OCI-LY1 (cell line): Measurements from ENCODE around the gene COL19A1.

Experiments used
- H2AFZ ChIP-seq: fragments of 200-600 bp; sonication (generic), shearing (Covaris generic); 2 replicates; pipeline ENCODE4 v1.6.0; 2014; ENCODE audit warnings: antibody characterized with exemption, mild to moderate bottlenecking, low read length
- H3F3A ChIP-seq: fragments of 200-600 bp; sonication (generic), shearing (Covaris generic); 2 replicates; pipeline ENCODE4 v1.6.0; 2014; ENCODE audit warnings: mild to moderate bottlenecking, antibody characterized with exemption, low read length, moderate library complexity; ENCODE audit not compliant: insufficient read depth
- H3K27ac ChIP-seq: fragments of 200-600 bp; sonication (generic); 2 replicates; pipeline ENCODE4 v1.5.1; 2014; ENCODE audit warnings: low read length, mixed run types, mild to moderate bottlenecking, low read depth; ENCODE audit not compliant: poor library complexity, severe bottlenecking
- H3K27me3 ChIP-seq: fragments of 200-600 bp; sonication (generic); 2 replicates; pipeline ENCODE4 v1.6.0; 2014; ENCODE audit warnings: antibody characterized with exemption, mild to moderate bottlenecking, low read length, moderate library complexity; ENCODE audit not compliant: insufficient read depth
- H3K36me3 ChIP-seq: fragments of 200-600 bp; sonication (generic); 2 replicates; pipeline ENCODE4 v1.6.1; 2014; ENCODE audit warnings: mild to moderate bottlenecking, antibody characterized with exemption, low read length, moderate library complexity, mixed read lengths; ENCODE audit not compliant: insufficient read depth
- H3K4me1 ChIP-seq: fragments of 200-600 bp; sonication (generic); 2 replicates; pipeline ENCODE4 v1.5.1; 2014; ENCODE audit warnings: mild to moderate bottlenecking, low read length, moderate library complexity; ENCODE audit not compliant: insufficient read depth, severe bottlenecking
- H3K4me2 ChIP-seq: fragments of 200-600 bp; sonication (generic), shearing (Covaris generic); 2 replicates; pipeline ENCODE4 v1.6.1; 2014; ENCODE audit warnings: low read length
- H3K4me3 ChIP-seq: fragments of 200-600 bp; sonication (generic); 2 replicates; pipeline ENCODE4 v1.5.1; 2014; ENCODE audit warnings: low read length, low read depth, mild to moderate bottlenecking, mixed read lengths; ENCODE audit not compliant: poor library complexity, severe bottlenecking
- H3K79me2 ChIP-seq: fragments of 200-600 bp; shearing (Covaris generic); 2 replicates; pipeline ENCODE4 v1.6.1; 2016; ENCODE audit warnings: mixed run types, low read length, mixed read lengths; ENCODE audit not compliant: insufficient read depth
- H3K9ac ChIP-seq: fragments of 200-600 bp; sonication (generic), shearing (Covaris generic); 2 replicates; pipeline ENCODE4 v1.6.1; 2014; ENCODE audit warnings: mild to moderate bottlenecking, low read length, mixed read lengths
- H3K9me2 ChIP-seq: fragments of 200-600 bp; sonication (generic), shearing (Covaris generic); 2 replicates; pipeline ENCODE4 v1.6.1; 2014; ENCODE audit warnings: low read depth, mild to moderate bottlenecking, low read length, mixed read lengths
- H3K9me3 ChIP-seq: fragments of 200-600 bp; shearing (Covaris generic); 2 replicates; pipeline ENCODE4 v1.6.1; 2014; ENCODE audit warnings: low read length, mixed read lengths
- H4K20me1 ChIP-seq: fragments of 200-600 bp; sonication (generic), shearing (Covaris generic); 2 replicates; pipeline ENCODE4 v1.6.0; 2016; ENCODE audit warnings: mild to moderate bottlenecking, low read length; ENCODE audit not compliant: insufficient read depth
- CTCF ChIP-seq: fragments of 200-600 bp; sonication (generic), shearing (Covaris generic); IDR thresholded peaks from 2 replicates; pipeline ENCODE4 v1.5.1; 2017; ENCODE audit warnings: mild to moderate bottlenecking, antibody characterized with exemption, low read length, moderate library complexity, mixed read lengths
- EZH2 ChIP-seq: fragments of 200-600 bp; sonication (generic), shearing (Covaris generic); IDR thresholded peaks from 2 replicates; pipeline ENCODE4 v1.8.0; 2017; ENCODE audit warnings: borderline replicate concordance, mixed run types, mild to moderate bottlenecking, antibody characterized with exemption, low read length, moderate library complexity, mixed read lengths

COL19A1 gene

DNA sequence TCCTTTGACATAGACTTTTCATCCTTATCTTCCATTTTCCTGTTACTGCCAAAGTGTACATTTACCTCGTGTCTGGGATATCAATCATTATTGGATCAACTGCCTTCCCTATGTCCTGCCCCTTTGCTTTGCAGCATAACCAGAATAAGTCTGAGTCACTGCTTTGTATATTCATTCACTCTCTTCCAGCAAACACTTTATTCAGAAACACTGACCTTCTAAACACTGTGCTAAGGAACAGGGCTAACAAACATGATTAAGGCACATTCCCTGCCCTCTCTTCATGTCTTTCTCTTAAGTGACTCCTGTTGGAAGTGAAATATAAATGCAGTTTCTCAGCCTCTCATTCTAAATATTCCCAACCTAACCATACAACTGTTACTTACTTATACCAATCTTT is 66.9 kb downstream of the COL19A1 start:
- Histone ChIP-seq H3K4me3 (no peak overlapping the region), H3K4me1 (no peaks in the 10 kb centered on the region), H3K4me2 (no peak overlapping the region), H3K9me3 (no peaks in the 10 kb centered on the region), H3K9me2 (no peaks in the 10 kb centered on the region), H3F3A (no peaks in the 10 kb centered on the region), H3K36me3 (no peaks in the 10 kb centered on the region), H2AFZ (no peak overlapping the region), H3K9ac (no peak overlapping the region), H3K79me2 (no peaks in the 10 kb centered on the region), H3K27ac (no peak overlapping the region), H4K20me1 (no peaks in the 10 kb centered on the region), H3K27me3 (no peaks in the 10 kb centered on the region)
- no peak for TF ChIP-seq CTCF
- no peak for TF ChIP-seq EZH2

GRCh38 chr6:69935079-69935478 is 68.7 kb downstream of the COL19A1 start:
- H3K9me3 ChIP-seq = no peaks in the 10 kb centered on the region
- H3K36me3 ChIP-seq = no peaks in the 10 kb centered on the region
- no peak overlapping the region for H3K4me2 ChIP-seq
- no peaks in the 10 kb centered on the region for H3K9me2 ChIP-seq
- H2AFZ ChIP-seq = no peak overlapping the region
- no peaks in the 10 kb centered on the region for H3F3A ChIP-seq
- no peaks in the 10 kb centered on the region for H3K4me1 ChIP-seq
- H3K9ac ChIP-seq = no peak overlapping the region
- no peaks in the 10 kb centered on the region for H4K20me1 ChIP-seq
- no peaks in the 10 kb centered on the region for H3K79me2 ChIP-seq
- no peak overlapping the region for H3K4me3 ChIP-seq
- no peak overlapping the region for H3K27ac ChIP-seq
- TF ChIP-seq EZH2 (no peak), CTCF (no peak)
- no peaks in the 10 kb centered on the region for H3K27me3 ChIP-seq

DNA sequence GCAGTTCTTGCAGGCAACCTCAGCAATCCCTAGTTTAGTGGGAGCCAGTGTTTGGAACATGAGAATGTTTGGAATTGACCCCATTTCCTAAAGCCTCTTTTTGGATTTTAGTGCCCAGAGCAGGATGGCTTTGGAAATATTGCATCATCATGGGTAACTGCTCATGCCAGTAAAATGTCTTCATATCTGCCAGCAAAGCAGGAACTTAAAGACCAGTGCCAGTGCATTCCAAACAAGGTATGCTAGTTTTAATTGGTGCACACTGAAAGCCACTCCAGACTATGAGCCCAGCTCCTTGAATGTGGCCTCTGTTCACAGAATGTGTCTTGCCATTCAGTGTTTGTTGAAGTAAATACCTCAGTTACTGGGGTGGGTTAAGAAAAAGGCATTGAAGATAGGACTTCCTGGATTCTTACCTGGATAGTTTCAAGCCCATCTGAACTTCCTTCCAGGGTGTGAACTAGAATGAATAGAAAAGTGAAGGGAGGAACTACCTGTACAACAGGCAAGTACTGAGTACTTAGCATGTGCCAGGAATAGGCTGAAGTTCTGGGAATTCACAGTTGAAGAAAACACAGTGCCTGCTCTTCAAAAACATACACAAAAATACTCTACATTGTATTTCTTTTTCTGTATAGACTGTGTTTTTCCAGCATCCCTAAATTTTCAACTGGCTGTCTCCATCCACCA is 70.5 kb downstream of the COL19A1 start:
- Histone ChIP-seq H4K20me1 (no peaks in the 10 kb centered on the region), H3K27ac (no peak overlapping the region), H3K79me2 (no peaks in the 10 kb centered on the region), H3K27me3 (no peaks in the 10 kb centered on the region), H3K4me1 (no peaks in the 10 kb centered on the region), H3K9me3 (no peaks in the 10 kb centered on the region), H3K9ac (no peak overlapping the region), H3K9me2 (no peaks in the 10 kb centered on the region), H3F3A (no peaks in the 10 kb centered on the region), H3K4me2 (no peak overlapping the region), H3K36me3 (no peaks in the 10 kb centered on the region), H2AFZ (no peak overlapping the region), H3K4me3 (no peak overlapping the region)
- TF ChIP-seq EZH2 (no peak), CTCF (no peak)
